Mucosa of rectum (tissue), 2 donors: ENCODE results near the gene CALR3.

Experiments used
- H3K27ac ChIP-seq, 2 donors: one replicate each; pipeline ENCODE4 v1.7.0; 2013; ENCODE audit warnings: inconsistent platforms in 2 of 2, low read depth in 2 of 2, low read length in 2 of 2
- H3K27me3 ChIP-seq, 2 donors: one replicate each; pipeline ENCODE4 v1.7.0; 2013; ENCODE audit warnings: low read length in 2 of 2; ENCODE audit not compliant: control insufficient read depth in 2 of 2, insufficient read depth in 2 of 2
- H3K36me3 ChIP-seq, 2 donors: one replicate each; pipeline ENCODE4 v1.7.0; 2013; ENCODE audit warnings: low read length in 2 of 2; ENCODE audit not compliant: control insufficient read depth in 2 of 2, insufficient read depth in 2 of 2
- H3K4me1 ChIP-seq, 2 donors: one replicate each; pipeline ENCODE4 v1.7.0; 2013; ENCODE audit warnings: low read length in 2 of 2, mild to moderate bottlenecking in 1 of 2; ENCODE audit not compliant: control insufficient read depth in 2 of 2, insufficient read depth in 2 of 2
- H3K4me3 ChIP-seq, 2 donors: one replicate each; pipeline ENCODE4 v1.7.0; 2013; ENCODE audit warnings: low read length in 2 of 2
- H3K9ac ChIP-seq, 2 donors: one replicate each; pipeline ENCODE4 v1.7.0; 2013; ENCODE audit warnings: low read length in 2 of 2, low read depth in 1 of 2, mild to moderate bottlenecking in 1 of 2
- H3K9me3 ChIP-seq, 2 donors: one replicate each; pipeline ENCODE4 v1.7.0; 2013; ENCODE audit warnings: low read length in 2 of 2; ENCODE audit not compliant: control insufficient read depth in 2 of 2
- donor health status: healthy.
- donor health status: Normal muscosa, but diverticular disease.

Gene CALR3

DNA sequence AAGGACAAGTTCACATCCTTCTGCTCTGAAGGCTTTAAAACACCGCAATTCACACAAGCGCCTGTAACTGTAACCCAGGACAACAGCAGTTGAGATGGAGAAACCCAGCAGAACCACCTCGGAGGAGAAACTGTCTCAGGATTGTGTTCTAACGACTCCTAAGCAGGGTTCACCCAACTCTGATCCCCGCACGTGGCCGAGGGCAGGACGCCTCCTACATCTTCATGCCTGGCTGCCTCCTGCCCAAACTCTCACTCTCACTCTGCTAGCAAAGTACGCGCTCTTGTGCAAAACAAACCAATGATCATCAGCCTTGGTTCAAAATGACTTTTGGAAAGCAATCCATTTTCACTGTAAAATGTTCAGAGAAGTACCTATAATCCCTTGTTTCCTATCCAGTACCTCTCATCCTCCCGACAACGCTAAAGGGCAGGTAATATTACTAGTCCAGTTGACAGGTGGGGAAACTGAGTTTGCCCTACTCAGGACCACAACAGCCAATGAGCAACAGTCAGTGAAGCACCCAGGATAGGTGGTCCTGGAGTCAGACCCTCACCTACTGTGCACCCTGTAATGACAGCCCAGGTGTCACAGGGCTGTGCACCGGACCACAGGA, 49.8 kb downstream of the CALR3 start:
- no peaks in the 10 kb centered on the region for H3K9me3 ChIP-seq
- peaks cover 17 to 25% of the 10 kb centered on the region in 2 donors for H3K4me1 ChIP-seq
- no peaks in the 10 kb centered on the region for H3K36me3 ChIP-seq
- H3K9ac ChIP-seq, result no peak overlapping the region
- H3K4me3 ChIP-seq, result no peak overlapping the region
- no peaks in the 10 kb centered on the region for H3K27me3 ChIP-seq
- H3K27ac ChIP-seq, result peak overlapping the region in 1 of 2 donors; percentile 19

DNA sequence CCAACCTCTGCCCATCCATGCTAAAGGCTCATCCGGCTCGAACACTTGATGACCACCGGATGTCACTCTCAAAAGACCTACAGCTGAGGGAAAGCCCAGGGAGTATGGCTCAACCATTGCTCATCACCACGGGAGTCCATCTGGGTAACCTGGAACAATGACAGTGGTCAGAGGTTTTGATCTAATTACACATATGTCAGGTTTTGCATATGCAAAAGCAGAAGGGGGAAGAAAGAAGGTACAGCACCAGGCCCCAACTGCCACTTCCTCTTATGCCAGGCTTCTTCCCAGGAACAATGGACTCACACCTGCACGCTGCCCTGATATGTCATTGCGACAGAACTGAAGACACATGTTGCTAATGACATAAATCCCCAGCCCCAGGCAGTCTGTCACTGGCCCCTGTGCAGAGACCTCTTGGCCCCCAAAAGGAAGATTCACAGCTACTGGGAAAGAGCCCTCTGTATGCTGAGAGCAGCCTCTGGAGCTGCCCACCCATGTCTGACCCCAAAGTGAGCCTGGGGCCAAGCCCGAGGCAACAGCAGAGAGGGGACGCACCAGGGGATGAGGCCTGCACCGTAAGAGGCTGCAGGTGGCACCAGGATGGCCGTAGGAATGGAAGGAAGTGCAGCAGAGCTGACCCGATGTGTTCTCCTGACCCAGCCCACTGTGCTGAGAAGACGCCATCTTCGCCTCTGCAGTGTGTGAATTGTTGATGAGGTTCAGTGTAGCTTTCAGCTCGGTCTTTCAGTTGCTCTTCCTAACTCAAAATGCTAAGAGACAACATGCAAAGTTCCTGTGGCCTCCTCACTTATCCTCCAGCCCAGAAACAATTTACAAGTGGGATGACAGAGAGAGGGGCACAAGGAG, 50.5 kb downstream of the CALR3 start:
- peaks cover 3 to 6% of the 10 kb centered on the region in 2 donors for H3K36me3 ChIP-seq
- peaks cover 17 to 25% of the 10 kb centered on the region in 2 donors for H3K4me1 ChIP-seq
- H3K27ac ChIP-seq, result peak overlapping the region in 1 of 2 donors; percentile 19
- no peaks in the 10 kb centered on the region for H3K27me3 ChIP-seq
- H3K9ac ChIP-seq, result no peak overlapping the region
- no peak overlapping the region for H3K4me3 ChIP-seq
- no peaks in the 10 kb centered on the region for H3K9me3 ChIP-seq

DNA sequence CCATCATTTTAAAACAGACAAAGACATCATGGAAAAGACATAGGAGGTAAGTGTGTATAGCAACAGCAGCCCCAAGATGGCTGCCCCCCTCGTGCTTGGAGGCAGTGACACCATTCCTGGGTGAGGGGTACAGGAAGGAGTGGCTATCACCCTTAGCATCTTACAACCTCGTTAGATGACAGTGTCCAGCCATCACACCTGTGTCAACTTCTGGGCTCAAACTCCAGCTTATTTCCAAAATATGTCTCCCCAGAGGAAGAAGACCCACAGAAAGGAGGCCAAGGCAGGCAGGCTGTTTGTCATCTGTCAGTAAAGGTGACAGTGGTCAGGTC, 51.7 kb downstream of the CALR3 start:
- H3K27me3 ChIP-seq, result no peaks in the 10 kb centered on the region
- no peak overlapping the region for H3K4me3 ChIP-seq
- peaks cover 17 to 25% of the 10 kb centered on the region in 2 donors for H3K4me1 ChIP-seq
- no peaks in the 10 kb centered on the region for H3K9me3 ChIP-seq
- peaks cover 3 to 18% of the 10 kb centered on the region in 2 donors for H3K36me3 ChIP-seq
- H3K9ac ChIP-seq, result no peak overlapping the region
- no peak overlapping the region for H3K27ac ChIP-seq

DNA sequence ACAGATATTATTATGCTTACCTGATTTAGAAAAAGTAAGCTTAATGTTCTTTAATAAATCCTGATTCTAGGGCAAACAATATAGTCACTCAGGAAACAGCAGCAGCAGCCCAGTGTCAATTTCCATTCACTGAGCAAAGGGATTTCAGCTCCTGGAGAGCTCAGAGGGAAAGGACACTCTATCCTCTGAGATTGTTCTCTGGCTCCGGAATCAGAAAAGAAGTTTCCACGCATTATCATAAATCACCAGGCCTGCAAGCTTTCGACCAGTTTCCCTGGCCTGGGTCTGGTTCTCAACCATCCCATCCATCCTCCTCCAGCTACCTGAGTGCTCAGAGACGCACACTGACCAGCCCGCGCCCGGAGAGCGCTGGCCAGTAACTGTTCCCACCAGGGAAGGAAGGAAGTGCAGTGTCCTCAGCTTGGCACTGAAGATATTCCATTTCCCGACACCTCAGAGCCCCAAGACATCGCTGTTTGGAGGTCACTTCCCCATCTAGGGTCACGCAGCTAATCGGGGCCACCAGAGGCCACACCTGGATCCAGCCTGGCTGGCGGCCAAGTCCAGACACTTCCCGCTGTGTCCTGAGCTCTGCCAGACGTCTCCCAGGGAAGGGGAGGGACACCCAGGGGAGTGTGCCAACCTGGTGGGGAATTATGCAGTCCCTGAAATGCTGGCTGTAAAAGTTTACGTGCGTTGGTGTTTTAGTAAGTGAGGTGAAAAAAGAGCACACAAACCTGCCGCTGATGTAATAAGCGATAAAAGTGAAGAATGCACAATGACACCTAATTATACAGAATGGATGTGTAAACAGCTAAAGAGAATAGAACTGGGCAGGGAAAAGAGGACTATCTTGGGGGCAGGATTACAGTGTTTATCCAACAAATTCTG, 53.3 kb downstream of the CALR3 start:
- Histone ChIP-seq H3K36me3 (peaks cover 6 to 18% of the 10 kb centered on the region in 2 donors), H3K9ac (no peak overlapping the region), H3K27ac (peak overlapping the region; percentile 43 to 69), H3K27me3 (no peaks in the 10 kb centered on the region), H3K4me3 (peak overlapping the region in 1 of 2 donors; percentile 26), H3K9me3 (no peaks in the 10 kb centered on the region), H3K4me1 (peaks cover 17 to 25% of the 10 kb centered on the region in 2 donors)

DNA sequence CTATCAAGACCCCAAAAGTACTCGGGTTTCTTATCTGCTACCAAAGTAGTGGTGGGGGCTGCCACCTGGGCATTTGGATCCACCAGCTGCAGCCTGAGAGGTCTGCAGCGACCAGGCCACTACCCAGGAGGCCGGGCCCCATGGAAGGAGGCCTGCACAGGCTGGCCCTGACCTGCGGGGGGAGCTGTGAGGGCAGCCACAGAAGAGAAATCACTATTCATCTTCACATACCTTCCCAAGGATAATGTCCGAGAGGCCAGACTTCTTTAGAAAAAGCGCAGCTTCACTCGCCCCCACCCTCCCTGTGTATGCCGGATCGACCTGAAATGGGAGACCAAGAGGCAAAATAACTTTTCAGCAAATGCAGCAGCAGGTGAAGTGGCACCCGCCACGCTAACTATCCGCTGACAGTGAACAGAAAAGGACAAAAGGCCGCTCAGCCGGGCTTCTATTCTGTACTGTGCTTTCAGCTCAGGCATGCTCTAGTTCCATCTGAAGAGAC, 54.3 kb downstream of the CALR3 start:
- peaks cover 14 to 24% of the 10 kb centered on the region in 2 donors for H3K36me3 ChIP-seq
- peaks cover 17 to 23% of the 10 kb centered on the region in 2 donors for H3K4me1 ChIP-seq
- no peaks in the 10 kb centered on the region for H3K27me3 ChIP-seq
- H3K27ac ChIP-seq, result no peak overlapping the region
- H3K9me3 ChIP-seq, result no peaks in the 10 kb centered on the region
- H3K4me3 ChIP-seq, result no peak overlapping the region
- no peak overlapping the region for H3K9ac ChIP-seq

DNA sequence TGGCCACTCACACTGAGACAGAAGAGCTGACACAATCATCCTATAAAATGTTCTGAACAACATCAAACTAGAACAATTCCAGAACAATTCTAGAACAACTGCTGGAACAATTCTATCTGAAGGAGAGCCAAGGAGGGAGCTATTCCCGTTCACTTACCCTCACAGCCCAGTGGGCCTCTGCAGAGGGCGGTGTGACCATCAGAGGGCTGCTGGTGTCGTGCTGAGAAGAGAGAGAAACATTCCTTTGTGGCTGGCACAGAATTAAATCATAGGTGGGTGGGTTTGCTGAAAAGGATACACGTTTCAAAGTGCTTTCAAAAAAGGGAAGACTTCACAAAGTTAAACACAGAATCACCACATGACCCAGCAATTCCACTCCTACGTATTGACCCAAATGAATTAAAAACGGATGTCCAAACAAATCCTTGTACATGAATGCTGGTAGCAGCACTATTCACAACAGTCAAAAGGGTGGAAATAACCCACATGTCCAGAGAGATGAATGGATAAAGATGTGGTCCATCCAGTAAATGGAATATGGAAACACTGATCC, 59.1 kb downstream of the CALR3 start:
- no peaks in the 10 kb centered on the region for H3K9me3 ChIP-seq
- H3K36me3 ChIP-seq, result peaks cover 30 to 39% of the 10 kb centered on the region in 2 donors
- H3K9ac ChIP-seq, result no peak overlapping the region
- H3K27ac ChIP-seq, result no peak overlapping the region
- no peaks in the 10 kb centered on the region for H3K27me3 ChIP-seq
- peaks cover 2 to 5% of the 10 kb centered on the region in 2 donors for H3K4me1 ChIP-seq
- no peak overlapping the region for H3K4me3 ChIP-seq

DNA sequence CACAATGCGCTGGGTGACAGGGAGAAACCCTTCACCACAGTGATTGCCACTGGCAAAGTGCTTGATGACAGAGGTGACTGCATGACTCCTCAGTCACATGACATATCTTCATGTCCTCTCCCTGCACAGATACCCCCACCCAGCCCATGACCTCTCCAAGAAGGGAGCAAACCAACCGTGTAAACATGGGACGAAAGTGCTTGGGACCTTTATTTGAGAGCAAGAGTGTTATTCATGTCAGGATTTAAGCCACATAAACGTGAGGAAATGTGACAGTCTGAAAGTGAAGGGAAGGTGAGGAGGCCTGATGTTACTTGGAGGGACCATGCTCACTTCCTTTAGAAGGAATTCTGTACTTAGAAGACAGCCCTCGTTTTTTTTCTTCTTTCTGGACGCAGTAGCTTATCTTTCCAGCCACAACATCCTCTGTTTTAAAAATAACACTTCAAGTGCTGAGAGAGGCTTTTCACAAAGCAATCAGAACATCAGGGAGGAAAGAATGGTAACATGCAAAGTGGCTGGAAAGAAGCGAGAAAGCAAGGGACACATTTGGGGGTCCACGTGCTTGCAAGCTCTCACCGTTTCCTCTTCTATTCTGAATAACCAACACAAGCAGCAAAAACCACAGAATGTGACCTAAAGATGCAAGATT, 59.8 kb downstream of the CALR3 start:
- Histone ChIP-seq H3K9ac (no peak overlapping the region), H3K9me3 (no peaks in the 10 kb centered on the region), H3K27ac (peak overlapping the region; percentile 16 to 56), H3K4me3 (no peak overlapping the region), H3K4me1 (peaks cover 0 to 5% of the 10 kb centered on the region in 2 donors), H3K27me3 (no peaks in the 10 kb centered on the region), H3K36me3 (peaks cover 33 to 44% of the 10 kb centered on the region in 2 donors)

DNA sequence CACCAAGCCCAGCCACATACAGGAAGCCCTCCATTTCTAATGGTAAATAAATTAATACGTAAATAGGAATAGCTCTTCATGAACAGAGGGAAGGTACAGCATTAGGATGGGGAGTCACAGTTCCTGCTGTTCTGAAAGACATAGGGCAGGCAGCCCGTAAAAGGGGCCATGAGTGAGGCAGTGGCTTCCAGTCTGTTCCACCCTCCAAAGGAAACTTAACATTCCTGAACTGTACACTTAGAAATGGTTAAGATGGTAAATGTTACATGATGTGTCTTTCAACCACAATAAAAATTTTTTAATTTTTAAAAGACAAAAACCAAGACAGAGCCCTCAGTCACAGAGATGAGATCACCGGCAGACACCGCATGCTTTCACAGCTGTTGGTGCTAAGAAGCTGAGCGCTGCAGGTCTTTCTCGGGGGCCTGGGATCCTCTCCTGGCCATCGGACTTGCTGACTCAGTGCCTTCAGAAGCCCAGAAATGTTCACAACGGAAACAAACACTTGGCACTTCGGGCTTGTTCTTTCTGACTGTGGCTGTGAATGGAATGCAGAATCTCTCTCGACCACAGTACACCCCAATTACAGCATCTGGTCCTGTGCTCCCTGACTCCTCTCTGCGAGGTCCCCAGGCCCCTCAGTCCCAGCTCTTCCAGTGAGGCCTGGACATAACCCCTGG, 60.6 kb downstream of the CALR3 start:
- peak overlapping the region; percentile 27 to 56 for H3K27ac ChIP-seq
- no peak overlapping the region for H3K9ac ChIP-seq
- no peaks in the 10 kb centered on the region for H3K27me3 ChIP-seq
- no peaks in the 10 kb centered on the region for H3K9me3 ChIP-seq
- no peak overlapping the region for H3K4me3 ChIP-seq
- H3K4me1 ChIP-seq, result peaks cover 0 to 5% of the 10 kb centered on the region in 2 donors
- H3K36me3 ChIP-seq, result peaks cover 35 to 40% of the 10 kb centered on the region in 2 donors

DNA sequence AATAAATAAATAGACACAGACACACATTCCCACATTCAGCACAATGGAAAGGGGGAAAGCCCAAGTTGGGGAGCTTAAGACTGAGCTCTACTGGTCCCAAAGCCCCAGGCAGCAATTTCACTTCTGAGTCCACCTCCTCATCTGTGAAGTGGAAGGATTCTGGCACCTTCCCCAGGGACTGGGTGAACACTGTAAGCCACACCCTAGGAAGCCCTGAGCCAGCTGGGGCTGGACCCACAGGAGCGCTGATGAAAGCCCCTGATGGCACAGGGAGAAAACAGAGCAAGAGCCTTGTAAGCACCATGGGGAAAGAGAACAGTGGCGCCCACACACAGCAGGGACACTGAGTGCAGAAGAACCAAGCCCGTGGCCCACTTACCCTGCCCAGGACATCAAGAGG, 62.0 kb downstream of the CALR3 start:
- H3K4me3 ChIP-seq, result no peak overlapping the region
- H3K9ac ChIP-seq, result no peak overlapping the region
- no peaks in the 10 kb centered on the region for H3K27me3 ChIP-seq
- peaks cover 0 to 5% of the 10 kb centered on the region in 2 donors for H3K4me1 ChIP-seq
- no peaks in the 10 kb centered on the region for H3K9me3 ChIP-seq
- H3K27ac ChIP-seq, result no peak overlapping the region
- H3K36me3 ChIP-seq, result peaks cover 36 to 45% of the 10 kb centered on the region in 2 donors
